HEK293 (cell line): ENCODE measurements around the gene MARCHF3.

Experiments used
- EGR2 ChIP-seq: fragments of 450-650 bp; formaldehyde crosslinking; IDR thresholded peaks from 2 replicates; pipeline ENCODE4 v1.5.1; 2016; ENCODE audit warnings: low read depth, missing biosample characterization, missing genetic modification characterization
- MYNN ChIP-seq: fragments of 450-650 bp; formaldehyde crosslinking; IDR thresholded peaks from 2 replicates; pipeline ENCODE4 v1.5.1; 2016; ENCODE audit warnings: missing biosample characterization, missing genetic modification characterization, borderline replicate concordance
- SETDB1 ChIP-seq: IDR thresholded peaks from one replicate; pipeline ENCODE4 v1.6.1; 2017; ENCODE audit warnings: mild to moderate bottlenecking, low read length, moderate library complexity, mixed read lengths; ENCODE audit not compliant: insufficient read length
- ZFP3 ChIP-seq: fragments of 450-650 bp; formaldehyde crosslinking; IDR thresholded peaks from 2 replicates; pipeline ENCODE4 v1.5.1; 2016; ENCODE audit warnings: low read depth, missing biosample characterization, missing genetic modification characterization
- ZFP69B ChIP-seq: fragments of 450-650 bp; formaldehyde crosslinking; IDR thresholded peaks from 2 replicates; pipeline ENCODE4 v1.5.1; 2016; ENCODE audit warnings: missing biosample characterization, missing genetic modification characterization
- ZIC2 ChIP-seq: fragments of 450-650 bp; formaldehyde crosslinking; IDR thresholded peaks from 2 replicates; pipeline ENCODE4 v1.5.1; 2016; ENCODE audit warnings: missing biosample characterization, missing genetic modification characterization
- ZNF23 ChIP-seq: fragments of 450-650 bp; formaldehyde crosslinking; IDR thresholded peaks from 2 replicates; pipeline ENCODE4 v1.5.1; 2016; ENCODE audit warnings: missing biosample characterization, missing genetic modification characterization, borderline replicate concordance
- ZNF324 ChIP-seq: fragments of 450-650 bp; formaldehyde crosslinking; IDR thresholded peaks from 2 replicates; pipeline ENCODE4 v1.5.1; 2016; ENCODE audit warnings: missing biosample characterization, missing genetic modification characterization
- ZNF341 ChIP-seq: fragments of 450-650 bp; formaldehyde crosslinking; IDR thresholded peaks from 2 replicates; pipeline ENCODE4; 2016; ENCODE audit warnings: low read depth, missing biosample characterization, missing genetic modification characterization
- ZNF394 ChIP-seq: fragments of 450-650 bp; formaldehyde crosslinking; IDR thresholded peaks from 2 replicates; pipeline ENCODE4 v1.5.1; 2016; ENCODE audit warnings: missing biosample characterization, missing genetic modification characterization, mild to moderate bottlenecking, moderate library complexity, borderline replicate concordance
- ZNF521 ChIP-seq: fragments of 450-650 bp; formaldehyde crosslinking; IDR thresholded peaks from 2 replicates; pipeline ENCODE4 v1.5.1; 2017; ENCODE audit warnings: missing biosample characterization, mild to moderate bottlenecking, missing genetic modification characterization
- ZNF555 ChIP-seq: fragments of 450-650 bp; formaldehyde crosslinking; conservative IDR thresholded peaks from 2 replicates; pipeline ENCODE4 v1.5.1; 2017; ENCODE audit warnings: missing biosample characterization, mild to moderate bottlenecking, missing genetic modification characterization, inconsistent platforms
- ZNF558 ChIP-seq: fragments of 450-650 bp; formaldehyde crosslinking; IDR thresholded peaks from 2 replicates; pipeline ENCODE4 v1.5.1; 2016; ENCODE audit warnings: missing biosample characterization, missing genetic modification characterization
- ZNF561 ChIP-seq: fragments of 450-650 bp; IDR thresholded peaks from 2 replicates; pipeline ENCODE4 v1.5.1; 2018; ENCODE audit warnings: missing biosample characterization, missing genetic modification characterization, borderline replicate concordance
- ZNF624 ChIP-seq: fragments of 450-650 bp; formaldehyde crosslinking; IDR thresholded peaks from 2 replicates; pipeline ENCODE4 v1.5.1; 2017; ENCODE audit warnings: missing biosample characterization, missing genetic modification characterization
- ZNF701 ChIP-seq: fragments of 450-650 bp; formaldehyde crosslinking; IDR thresholded peaks from 2 replicates; pipeline ENCODE4 v1.5.1; 2016; ENCODE audit warnings: missing biosample characterization, missing genetic modification characterization
- ZNF776 ChIP-seq: fragments of 450-650 bp; formaldehyde crosslinking; IDR thresholded peaks from 2 replicates; pipeline ENCODE4 v1.5.0; 2017; ENCODE audit warnings: missing biosample characterization, missing genetic modification characterization, borderline replicate concordance
- TF ChIP-seq, protein P1 (sequence below): fragments of 450-650 bp; formaldehyde crosslinking; IDR thresholded peaks from 2 replicates; pipeline ENCODE4; 2016; ENCODE audit warnings: missing biosample characterization, missing genetic modification characterization
- TF ChIP-seq, protein P2 (sequence below): fragments of 450-650 bp; formaldehyde crosslinking; IDR thresholded peaks from 2 replicates; pipeline ENCODE4 v1.5.1; 2016; ENCODE audit warnings: missing biosample characterization, missing genetic modification characterization
- TF ChIP-seq, protein P3 (sequence below): fragments of 450-650 bp; formaldehyde crosslinking; IDR thresholded peaks from 2 replicates; pipeline ENCODE4 v1.5.1; 2017; ENCODE audit warnings: missing biosample characterization, missing genetic modification characterization
- TF ChIP-seq, protein P4 (sequence below): fragments of 450-650 bp; formaldehyde crosslinking; IDR thresholded peaks from 2 replicates; pipeline ENCODE4 v1.5.1; 2016; ENCODE audit warnings: missing biosample characterization, missing genetic modification characterization
- TF ChIP-seq, protein P5 (sequence below): fragments of 450-650 bp; formaldehyde crosslinking; IDR thresholded peaks from 2 replicates; pipeline ENCODE4 v1.5.1; 2016; ENCODE audit warnings: missing biosample characterization, missing genetic modification characterization
- TF ChIP-seq, protein P6 (sequence below): fragments of 450-650 bp; formaldehyde crosslinking; IDR thresholded peaks from 2 replicates; pipeline ENCODE4 v1.5.1; 2016; ENCODE audit warnings: missing biosample characterization, missing genetic modification characterization
- TF ChIP-seq, protein P7 (sequence below): fragments of 450-650 bp; formaldehyde crosslinking; IDR thresholded peaks from 2 replicates; pipeline ENCODE4 v1.5.1; 2016; ENCODE audit warnings: missing biosample characterization, missing genetic modification characterization
- TF ChIP-seq, protein P8 (sequence below): sonication (generic); formaldehyde crosslinking; IDR thresholded peaks from 2 replicates; pipeline ENCODE4 v1.8.1; 2022; ENCODE audit warnings: mild to moderate bottlenecking, moderate library complexity, missing genetic modification reagents

Gene MARCHF3

DNA sequence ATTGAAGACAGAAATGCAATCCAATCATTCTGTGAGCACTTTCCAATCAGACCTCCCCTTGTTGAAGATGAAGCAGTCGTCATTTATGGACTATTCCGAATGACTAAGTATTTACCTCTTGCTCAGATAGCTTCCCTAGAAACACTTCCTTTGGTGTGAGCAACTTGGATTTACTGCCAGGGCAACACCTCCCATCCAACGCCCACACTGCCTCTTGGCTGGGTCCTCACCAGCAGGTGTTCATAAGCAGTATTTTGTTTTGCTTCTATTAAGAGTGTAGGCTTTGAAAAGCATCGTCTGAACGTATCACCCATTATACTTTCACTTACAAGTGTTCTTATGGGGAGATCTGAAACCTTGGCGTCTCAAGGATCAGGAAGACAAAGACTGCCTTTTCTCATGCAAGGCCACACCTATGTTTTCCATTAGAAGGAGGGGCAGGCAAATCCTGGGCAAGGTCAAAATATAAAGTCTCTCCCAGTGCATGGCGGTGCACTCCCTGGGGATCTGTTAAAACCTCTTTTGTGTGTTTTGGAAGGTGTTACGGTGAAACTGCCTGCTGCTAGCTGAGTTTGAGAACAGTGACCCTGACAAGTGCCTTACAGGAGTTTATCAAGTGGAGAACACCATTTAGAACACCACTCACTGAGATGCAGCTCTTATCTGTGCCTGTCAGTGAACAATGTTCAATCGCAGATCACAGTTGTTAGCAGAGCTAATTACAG, 10.6 kb upstream of the MARCHF3 start (continued):
- TF ChIP-seq, protein P1, sequence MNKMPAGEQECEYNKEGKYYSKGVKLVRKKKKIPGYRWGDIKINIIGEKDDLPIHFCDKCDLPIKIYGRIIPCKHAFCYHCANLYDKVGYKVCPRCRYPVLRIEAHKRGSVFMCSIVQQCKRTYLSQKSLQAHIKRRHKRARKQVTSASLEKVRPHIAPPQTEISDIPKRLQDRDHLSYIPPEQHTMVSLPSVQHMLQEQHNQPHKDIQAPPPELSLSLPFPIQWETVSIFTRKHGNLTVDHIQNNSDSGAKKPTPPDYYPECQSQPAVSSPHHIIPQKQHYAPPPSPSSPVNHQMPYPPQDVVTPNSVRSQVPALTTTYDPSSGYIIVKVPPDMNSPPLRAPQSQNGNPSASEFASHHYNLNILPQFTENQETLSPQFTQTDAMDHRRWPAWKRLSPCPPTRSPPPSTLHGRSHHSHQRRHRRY (tag by site-specific recombination), result no peak
- TF ChIP-seq MYNN (tag by site-specific recombination) (no peak), ZNF23 (tag by site-specific recombination) (no peak), ZNF558 (tag by site-specific recombination) (no peak), ZNF561 (tag by site-specific recombination) (peak; percentile 76; the same call in 1 of the 2 replicates), ZNF701 (tag by site-specific recombination) (no peak), ZNF521 (tag by site-specific recombination) (no peak), ZFP3 (tag by site-specific recombination) (no peak), ZNF555 (tag by site-specific recombination) (no peak), EGR2 (tag by site-specific recombination) (0 out of 2 replicates have a peak, but pooled peaks have one; percentile 34), ZNF776 (tag by site-specific recombination) (no peak), ZNF324 (tag by site-specific recombination) (no peak), ZNF394 (tag by site-specific recombination) (no peak), ZNF341 (no peak), ZIC2 (peak; percentile 68), SETDB1 (no peak), ZNF624 (no peak), ZFP69B (tag by site-specific recombination) (no peak)
- TF ChIP-seq, protein P2, sequence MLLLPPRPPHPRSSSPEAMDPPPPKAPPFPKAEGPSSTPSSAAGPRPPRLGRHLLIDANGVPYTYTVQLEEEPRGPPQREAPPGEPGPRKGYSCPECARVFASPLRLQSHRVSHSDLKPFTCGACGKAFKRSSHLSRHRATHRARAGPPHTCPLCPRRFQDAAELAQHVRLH (tag by site-specific recombination), result no peak
- TF ChIP-seq, protein P3, sequence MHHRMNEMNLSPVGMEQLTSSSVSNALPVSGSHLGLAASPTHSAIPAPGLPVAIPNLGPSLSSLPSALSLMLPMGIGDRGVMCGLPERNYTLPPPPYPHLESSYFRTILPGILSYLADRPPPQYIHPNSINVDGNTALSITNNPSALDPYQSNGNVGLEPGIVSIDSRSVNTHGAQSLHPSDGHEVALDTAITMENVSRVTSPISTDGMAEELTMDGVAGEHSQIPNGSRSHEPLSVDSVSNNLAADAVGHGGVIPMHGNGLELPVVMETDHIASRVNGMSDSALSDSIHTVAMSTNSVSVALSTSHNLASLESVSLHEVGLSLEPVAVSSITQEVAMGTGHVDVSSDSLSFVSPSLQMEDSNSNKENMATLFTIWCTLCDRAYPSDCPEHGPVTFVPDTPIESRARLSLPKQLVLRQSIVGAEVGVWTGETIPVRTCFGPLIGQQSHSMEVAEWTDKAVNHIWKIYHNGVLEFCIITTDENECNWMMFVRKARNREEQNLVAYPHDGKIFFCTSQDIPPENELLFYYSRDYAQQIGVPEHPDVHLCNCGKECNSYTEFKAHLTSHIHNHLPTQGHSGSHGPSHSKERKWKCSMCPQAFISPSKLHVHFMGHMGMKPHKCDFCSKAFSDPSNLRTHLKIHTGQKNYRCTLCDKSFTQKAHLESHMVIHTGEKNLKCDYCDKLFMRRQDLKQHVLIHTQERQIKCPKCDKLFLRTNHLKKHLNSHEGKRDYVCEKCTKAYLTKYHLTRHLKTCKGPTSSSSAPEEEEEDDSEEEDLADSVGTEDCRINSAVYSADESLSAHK (tag by site-specific recombination), result peak; percentile 89
- TF ChIP-seq, protein P4, sequence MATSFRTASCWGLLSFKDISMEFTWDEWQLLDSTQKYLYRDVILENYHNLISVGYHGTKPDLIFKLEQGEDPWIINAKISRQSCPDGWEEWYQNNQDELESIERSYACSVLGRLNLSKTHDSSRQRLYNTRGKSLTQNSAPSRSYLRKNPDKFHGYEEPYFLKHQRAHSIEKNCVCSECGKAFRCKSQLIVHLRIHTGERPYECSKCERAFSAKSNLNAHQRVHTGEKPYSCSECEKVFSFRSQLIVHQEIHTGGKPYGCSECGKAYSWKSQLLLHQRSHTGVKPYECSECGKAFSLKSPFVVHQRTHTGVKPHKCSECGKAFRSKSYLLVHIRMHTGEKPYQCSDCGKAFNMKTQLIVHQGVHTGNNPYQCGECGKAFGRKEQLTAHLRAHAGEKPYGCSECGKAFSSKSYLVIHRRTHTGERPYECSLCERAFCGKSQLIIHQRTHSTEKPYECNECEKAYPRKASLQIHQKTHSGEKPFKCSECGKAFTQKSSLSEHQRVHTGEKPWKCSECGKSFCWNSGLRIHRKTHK (tag by site-specific recombination), result no peak
- TF ChIP-seq, protein P5, sequence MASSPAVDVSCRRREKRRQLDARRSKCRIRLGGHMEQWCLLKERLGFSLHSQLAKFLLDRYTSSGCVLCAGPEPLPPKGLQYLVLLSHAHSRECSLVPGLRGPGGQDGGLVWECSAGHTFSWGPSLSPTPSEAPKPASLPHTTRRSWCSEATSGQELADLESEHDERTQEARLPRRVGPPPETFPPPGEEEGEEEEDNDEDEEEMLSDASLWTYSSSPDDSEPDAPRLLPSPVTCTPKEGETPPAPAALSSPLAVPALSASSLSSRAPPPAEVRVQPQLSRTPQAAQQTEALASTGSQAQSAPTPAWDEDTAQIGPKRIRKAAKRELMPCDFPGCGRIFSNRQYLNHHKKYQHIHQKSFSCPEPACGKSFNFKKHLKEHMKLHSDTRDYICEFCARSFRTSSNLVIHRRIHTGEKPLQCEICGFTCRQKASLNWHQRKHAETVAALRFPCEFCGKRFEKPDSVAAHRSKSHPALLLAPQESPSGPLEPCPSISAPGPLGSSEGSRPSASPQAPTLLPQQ (tag by site-specific recombination), result no peak
- TF ChIP-seq, protein P6, sequence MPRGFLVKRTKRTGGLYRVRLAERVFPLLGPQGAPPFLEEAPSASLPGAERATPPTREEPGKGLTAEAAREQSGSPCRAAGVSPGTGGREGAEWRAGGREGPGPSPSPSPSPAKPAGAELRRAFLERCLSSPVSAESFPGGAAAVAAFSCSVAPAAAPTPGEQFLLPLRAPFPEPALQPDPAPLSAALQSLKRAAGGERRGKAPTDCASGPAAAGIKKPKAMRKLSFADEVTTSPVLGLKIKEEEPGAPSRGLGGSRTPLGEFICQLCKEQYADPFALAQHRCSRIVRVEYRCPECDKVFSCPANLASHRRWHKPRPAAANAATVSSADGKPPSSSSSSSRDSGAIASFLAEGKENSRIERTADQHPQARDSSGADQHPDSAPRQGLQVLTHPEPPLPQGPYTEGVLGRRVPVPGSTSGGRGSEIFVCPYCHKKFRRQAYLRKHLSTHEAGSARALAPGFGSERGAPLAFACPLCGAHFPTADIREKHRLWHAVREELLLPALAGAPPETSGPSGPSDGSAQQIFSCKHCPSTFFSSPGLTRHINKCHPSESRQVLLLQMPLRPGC (tag by site-specific recombination), result no peak
- TF ChIP-seq, protein P7, sequence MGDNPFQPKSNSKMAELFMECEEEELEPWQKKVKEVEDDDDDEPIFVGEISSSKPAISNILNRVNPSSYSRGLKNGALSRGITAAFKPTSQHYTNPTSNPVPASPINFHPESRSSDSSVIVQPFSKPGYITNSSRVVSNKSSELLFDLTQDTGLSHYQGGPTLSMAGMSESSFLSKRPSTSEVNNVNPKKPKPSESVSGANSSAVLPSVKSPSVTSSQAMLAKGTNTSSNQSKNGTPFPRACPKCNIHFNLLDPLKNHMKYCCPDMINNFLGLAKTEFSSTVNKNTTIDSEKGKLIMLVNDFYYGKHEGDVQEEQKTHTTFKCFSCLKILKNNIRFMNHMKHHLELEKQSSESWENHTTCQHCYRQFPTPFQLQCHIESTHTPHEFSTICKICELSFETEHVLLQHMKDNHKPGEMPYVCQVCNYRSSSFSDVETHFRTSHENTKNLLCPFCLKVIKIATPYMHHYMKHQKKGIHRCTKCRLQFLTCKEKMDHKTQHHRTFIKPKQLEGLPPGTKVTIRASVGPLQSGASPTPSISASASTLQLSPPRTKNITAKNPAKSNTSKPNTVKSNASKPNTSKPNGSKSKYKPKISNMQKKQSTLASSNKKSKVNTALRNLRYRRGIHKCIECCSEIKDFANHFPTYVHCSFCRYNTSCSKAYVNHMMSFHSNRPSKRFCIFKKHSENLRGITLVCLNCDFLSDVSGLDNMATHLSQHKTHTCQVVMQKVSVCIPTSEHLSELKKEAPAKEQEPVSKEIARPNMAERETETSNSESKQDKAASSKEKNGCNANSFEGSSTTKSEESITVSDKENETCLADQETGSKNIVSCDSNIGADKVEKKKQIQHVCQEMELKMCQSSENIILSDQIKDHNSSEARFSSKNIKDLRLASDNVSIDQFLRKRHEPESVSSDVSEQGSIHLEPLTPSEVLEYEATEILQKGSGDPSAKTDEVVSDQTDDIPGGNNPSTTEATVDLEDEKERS (tag by site-specific recombination), result no peak
- TF ChIP-seq, protein P8, sequence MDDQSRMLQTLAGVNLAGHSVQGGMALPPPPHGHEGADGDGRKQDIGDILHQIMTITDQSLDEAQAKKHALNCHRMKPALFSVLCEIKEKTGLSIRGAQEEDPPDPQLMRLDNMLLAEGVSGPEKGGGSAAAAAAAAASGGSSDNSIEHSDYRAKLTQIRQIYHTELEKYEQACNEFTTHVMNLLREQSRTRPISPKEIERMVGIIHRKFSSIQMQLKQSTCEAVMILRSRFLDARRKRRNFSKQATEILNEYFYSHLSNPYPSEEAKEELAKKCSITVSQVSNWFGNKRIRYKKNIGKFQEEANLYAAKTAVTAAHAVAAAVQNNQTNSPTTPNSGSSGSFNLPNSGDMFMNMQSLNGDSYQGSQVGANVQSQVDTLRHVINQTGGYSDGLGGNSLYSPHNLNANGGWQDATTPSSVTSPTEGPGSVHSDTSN (CRISPR knock-in tag), result no peak
